Measurements from ENCODE around the gene SYNGAP1. TPM values are rescaled to one million over a fixed set of nuclear protein-coding genes. Genes with fewer than 3 reads are reported as not detected.

Gene SYNGAP1
- total RNA-seq, 1 experiment from 2014 or later: 77.6 TPM

GRCh38 chr6:33429750-33430052 lies 9.8 kb downstream of the SYNGAP1 start:
- intact Hi-C loops (cut with micrococcal nuclease; ENCODE audit: unreplicated experiment): loop anchor here (5.0 to 10.0 kb wide), 3 partner anchors 132 to 455 kb away; partner anchors contain the start of gene RGL2
- no TSS peak for BruUV-seq (replicated peaks)
- DNase-seq (ENCODE audit: low spot score): no peak
- CTCF ChIA-PET: no interaction called here
- Histone ChIP-seq H3K4me1 (ENCODE audit: insufficient read depth, low read length, poor library complexity, severe bottlenecking) (peaks cover 66% of the 10 kb centered on the region), H3K36me3 (ENCODE audit: insufficient read depth, low read length, poor library complexity, severe bottlenecking) (peaks cover 2% of the 10 kb centered on the region), H3K27ac (ENCODE audit: low read depth, low read length, poor library complexity, severe bottlenecking) (no peak overlapping the region), H3K9me3 (ENCODE audit: low read depth, low read length, poor library complexity, severe bottlenecking) (no peaks in the 10 kb centered on the region), H3K27me3 (replicated peaks; ENCODE audit: insufficient read depth, low read depth, low read length, poor library complexity) (no peaks in the 10 kb centered on the region), H3K4me3 (ENCODE audit: low read depth, low read length, poor library complexity, severe bottlenecking) (no peak overlapping the region)
- POLR2A ChIA-PET (ENCODE audit: low non-redundant PET): no interaction called here
- TF ChIP-seq CTCF (conservative IDR thresholded peaks at IDR 0.05; ENCODE audit: low read depth, low read length) (no peak), EZH2 (IDR thresholded peaks at IDR 0.05; ENCODE audit: borderline replicate concordance, low read depth, low read length, poor library complexity, severe bottlenecking) (no peak)

DNA sequence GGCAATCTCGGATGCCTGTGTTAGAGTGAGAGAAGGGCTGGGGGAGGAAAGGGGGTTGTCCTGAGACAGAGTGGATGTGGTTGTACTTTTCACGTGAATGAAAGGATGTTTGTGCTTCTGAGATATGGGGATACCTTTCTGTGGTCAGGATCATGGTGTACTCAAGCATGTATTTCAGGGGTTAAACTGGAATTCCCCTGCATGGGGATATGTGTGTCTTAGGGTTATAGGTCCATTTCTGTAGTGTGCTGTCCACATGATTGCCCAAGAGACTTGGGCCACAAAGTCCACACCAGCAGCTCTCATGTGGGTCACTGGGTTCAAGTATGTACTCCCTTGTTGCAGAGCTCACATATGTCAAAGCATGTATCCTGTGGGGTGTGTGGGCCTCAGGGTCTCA lies 10.5 kb downstream of the SYNGAP1 start:
- H3K27me3 ChIP-seq (replicated peaks; ENCODE audit: insufficient read depth, low read depth, low read length, poor library complexity): no peaks in the 10 kb centered on the region
- no peaks in the 10 kb centered on the region for H3K9me3 ChIP-seq (ENCODE audit: low read depth, low read length, poor library complexity, severe bottlenecking)
- ChIA-PET CTCF (interaction anchor here (1.2 kb wide), 1 partner anchor 24 kb away, joined by 3 read pairs; the partner anchor contains the start of gene ZBTB9), POLR2A (ENCODE audit: low non-redundant PET) (no interaction called here)
- H3K4me3 ChIP-seq (ENCODE audit: low read depth, low read length, poor library complexity, severe bottlenecking): no peak overlapping the region
- peak overlapping the region; percentile 8 for H3K27ac ChIP-seq (ENCODE audit: low read depth, low read length, poor library complexity, severe bottlenecking)
- no TSS peak for BruUV-seq (replicated peaks)
- no peak for DNase-seq (ENCODE audit: low spot score)
- H3K36me3 ChIP-seq (ENCODE audit: insufficient read depth, low read length, poor library complexity, severe bottlenecking): peaks cover 8% of the 10 kb centered on the region
- TF ChIP-seq EZH2 (IDR thresholded peaks at IDR 0.05; ENCODE audit: borderline replicate concordance, low read depth, low read length, poor library complexity, severe bottlenecking) (no peak), CTCF (conservative IDR thresholded peaks at IDR 0.05; ENCODE audit: low read depth, low read length) (no peak)
- intact Hi-C loops (cut with micrococcal nuclease; ENCODE audit: unreplicated experiment): no loop called here
- peaks cover 59% of the 10 kb centered on the region for H3K4me1 ChIP-seq (ENCODE audit: insufficient read depth, low read length, poor library complexity, severe bottlenecking)

GRCh38 chr6:33430991-33431879 lies 11.4 kb downstream of the SYNGAP1 start:
- POLR2A ChIA-PET (ENCODE audit: low non-redundant PET): no interaction called here

More at GRCh38 chr6:33430991-33431879, 11.4 kb downstream of the SYNGAP1 start:
- H3K36me3 ChIP-seq (ENCODE audit: insufficient read depth, low read length, poor library complexity, severe bottlenecking): peaks cover 16% of the 10 kb centered on the region
- peak overlapping the region; percentile 75 for H3K27ac ChIP-seq (ENCODE audit: low read depth, low read length, poor library complexity, severe bottlenecking)
- peak; percentile 92 for DNase-seq (ENCODE audit: low spot score)
- BruUV-seq (replicated peaks): TSS peak; percentile 32
- H3K4me1 ChIP-seq (ENCODE audit: insufficient read depth, low read length, poor library complexity, severe bottlenecking): peaks cover 59% of the 10 kb centered on the region
- TF ChIP-seq EZH2 (IDR thresholded peaks at IDR 0.05; ENCODE audit: borderline replicate concordance, low read depth, low read length, poor library complexity, severe bottlenecking) (no peak), CTCF (conservative IDR thresholded peaks at IDR 0.05; ENCODE audit: low read depth, low read length) (no peak)
- no peaks in the 10 kb centered on the region for H3K9me3 ChIP-seq (ENCODE audit: low read depth, low read length, poor library complexity, severe bottlenecking)
- intact Hi-C loops (cut with micrococcal nuclease; ENCODE audit: unreplicated experiment): no loop called here
- peak overlapping the region; percentile 31 for H3K4me3 ChIP-seq (ENCODE audit: low read depth, low read length, poor library complexity, severe bottlenecking)
- CTCF ChIA-PET: interaction anchor here (0.8 to 1.2 kb wide), 2 partner anchors 13 to 23 kb away, joined by 3 read pairs; partner anchors contain the start of gene ZBTB9
- no peaks in the 10 kb centered on the region for H3K27me3 ChIP-seq (replicated peaks; ENCODE audit: insufficient read depth, low read depth, low read length, poor library complexity)

Measured in A673 (cell line).